Activated T-cell treated with anti-CD3 and anti-CD28 coated beads for 48 hours (primary cell): ENCODE data around the gene INHBC.
"Not testable (repeated sequence)": the region's sequence is repeated elsewhere in the genome, so short reads cannot be mapped to it uniquely, and the experiment has no call there.

ENCODE experiments used
- DNase-seq: peaks from one replicate; pipeline ENCODE4 v3.0.0-alpha.2; 2020; ENCODE audit warnings: low read depth

INHBC gene

GRCh38 chr12:57429473-57430111 lies 5.0 kb upstream of the INHBC start:
- no peak for DNase-seq

- DNase-seq: no peak
Measured at GRCh38 chr12:57430112-57430930, 4.3 kb upstream of the INHBC start.

GRCh38 chr12:57430931-57431566 lies 3.5 kb upstream of the INHBC start, which contains the start of gene R3HDM2:
Gene R3HDM2 (minus strand): TSS chr12:57431043. CDS start chr12:57310428, 120,615 bp downstream.
- peak; percentile 93 for DNase-seq

- DNase-seq: no peak
Measured at GRCh38 chr12:57431654-57432188, 2.9 kb upstream of the INHBC start.

- DNase-seq: no peak
Measured at GRCh38 chr12:57433370-57433769, 1.2 kb upstream of the INHBC start.

GRCh38 chr12:57435293-57435692 lies 709 bp downstream of the INHBC start:
- DNase-seq: no peak

GRCh38 chr12:57438400-57438799 lies 3.8 kb downstream of the INHBC start:
- DNase-seq: no peak

GRCh38 chr12:57439762-57440266 lies 5.2 kb downstream of the INHBC start:
- DNase-seq: no peak

- DNase-seq: not testable (repeated sequence)
Measured at GRCh38 chr12:57441393-57441792, 6.8 kb downstream of the INHBC start.

GRCh38 chr12:57441846-57442427 lies 7.4 kb downstream of the INHBC start:
- no peak for DNase-seq

- not testable (repeated sequence) for DNase-seq
Measured at GRCh38 chr12:57444337-57444736, 9.8 kb downstream of the INHBC start.

GRCh38 chr12:57444744-57445143 lies 10.2 kb downstream of the INHBC start:
- no peak for DNase-seq

GRCh38 chr12:57446292-57446960 lies 11.8 kb downstream of the INHBC start:
- no peak for DNase-seq

GRCh38 chr12:57448669-57449068 lies 14.1 kb downstream of the INHBC start:
- no peak for DNase-seq

- no peak for DNase-seq
Measured at GRCh38 chr12:57449375-57449774, 14.8 kb downstream of the INHBC start.

- no peak for DNase-seq
Measured at GRCh38 chr12:57450057-57450456, 15.5 kb downstream of the INHBC start.

GRCh38 chr12:57451233-57451778 lies 16.7 kb downstream of the INHBC start:
- no peak for DNase-seq

- DNase-seq: no peak
Measured at GRCh38 chr12:57452181-57452936, 17.8 kb downstream of the INHBC start.

- DNase-seq: no peak
Measured at GRCh38 chr12:57452937-57453509, 18.4 kb downstream of the INHBC start.

- no peak for DNase-seq
Measured at GRCh38 chr12:57454213-57454565, 19.6 kb downstream of the INHBC start.
